Measurements from ENCODE around the gene LCE7A.

Gene LCE7A

GRCh38 chr1:152906023-152906565, 46.3 kb downstream of the LCE7A start:
- TF ChIP-seq CTCF (IDR thresholded peaks at IDR 0.05) (no peak), ZFX (IDR thresholded peaks at IDR 0.05; ENCODE audit: borderline replicate concordance) (no peak)
- H3K27ac ChIP-seq: no peak overlapping the region

GRCh38 chr1:152907686-152908601, 48.1 kb downstream of the LCE7A start, which contains the start of gene IVL:
TSS of gene IVL (plus strand) at chr1:152908546. CDS start at chr1:152909798, 1,252 bp downstream.
- TF ChIP-seq ZFX (IDR thresholded peaks at IDR 0.05; ENCODE audit: borderline replicate concordance): no peak
- TF ChIP-seq CTCF (IDR thresholded peaks at IDR 0.05): no peak
- H3K27ac ChIP-seq: no peak within 1 kb of the TSS

- no peak overlapping the region for H3K27ac ChIP-seq
Measured at GRCh38 chr1:152909206-152909605, 49.4 kb downstream of the LCE7A start.

More at GRCh38 chr1:152909206-152909605, 49.4 kb downstream of the LCE7A start:
- no peak for TF ChIP-seq ZFX (IDR thresholded peaks at IDR 0.05; ENCODE audit: borderline replicate concordance)
- no peak for TF ChIP-seq CTCF (IDR thresholded peaks at IDR 0.05)
